Upper lobe of left lung (tissue), 6 donors: ENCODE results near the gene PRF1. TPM values are rescaled to one million over a fixed set of nuclear protein-coding genes. Genes with fewer than 3 reads are reported as not detected.
A peak's percentile ranks its signal among the peaks of the same experiment; 100 is the strongest.

Source experiments
- ATAC-seq, 2 donors: fragments of 200-7000 bp; cut with Tn5 transposase; one replicate each; pipeline ENCODE4 v1.9.1; 2022; ENCODE audit warnings: mild to moderate bottlenecking in 2 of 2, moderate library complexity in 2 of 2; ENCODE audit not compliant: low FRiP score in 2 of 2
- DNase-seq, 2 donors: peaks; one replicate each; pipeline ENCODE4 v3.0.0-alpha.2; 2019 to 2020
- H3K27ac ChIP-seq, 4 donors: fragments of 200-600 bp; sonication (generic); one replicate each; pipeline ENCODE4 v1.5.1; 2016 to 2019
- H3K27me3 ChIP-seq, 4 donors: fragments of 200-600 bp; sonication (generic); one replicate each; pipeline ENCODE4 v1.5.1; 2017 to 2019
- H3K36me3 ChIP-seq, 4 donors: fragments of 200-600 bp; sonication (generic); one replicate each; pipeline ENCODE4 v1.5.1; 2016 to 2019
- H3K4me1 ChIP-seq, 4 donors: fragments of 200-600 bp; sonication (generic); one replicate each; pipeline ENCODE4 v1.5.1; 2018 to 2019
- H3K4me3 ChIP-seq, 4 donors: fragments of 200-600 bp; sonication (generic); one replicate each; pipeline ENCODE4 v1.5.1; 2017 to 2019; ENCODE audit warnings: mild to moderate bottlenecking in 2 of 4, moderate library complexity in 1 of 4
- H3K9me3 ChIP-seq, 4 donors: fragments of 200-600 bp; sonication (generic); one replicate each; pipeline ENCODE4 v1.5.1; 2018 to 2019
- EP300 ChIP-seq, 4 donors: sonication (generic); formaldehyde crosslinking; IDR thresholded peaks; one replicate each; pipeline ENCODE4 v1.5.1; 2017; ENCODE audit warnings: antibody characterized with exemption in 4 of 4, control low read depth in 2 of 4
- POLR2A ChIP-seq, 4 donors: fragments of 450-650 bp; IDR thresholded peaks; one replicate each; pipeline ENCODE4 v1.5.1; 2016 to 2017; ENCODE audit warnings: antibody characterized with exemption in 4 of 4, mild to moderate bottlenecking in 2 of 4
- POLR2AphosphoS5 ChIP-seq, 2 donors: sonication (generic); formaldehyde crosslinking; IDR thresholded peaks; one replicate each; pipeline ENCODE4 v1.5.1; 2017; ENCODE audit warnings: antibody characterized with exemption in 2 of 2
- WGBS, 2 donors: methylation state at CpG; one replicate each; pipeline ENCODE4 v1.1.5; 2017 to 2018; 5-methylcytosine and 5-hydroxymethylcytosine counted together
- total RNA-seq, 6 donors: library from RNA; depleted of rRNA in 4 of 6; stranded (reverse); fragments of >200 nt in 4 of 6; gene quantifications; one replicate each; pipeline versions ENCODE4 v1.1.0 to v1.2.1, GENCODE V29; 2016 to 2021
- TF ChIP-seq, protein P1 (sequence below), 6 experiments: fragments of 450-650 bp in 4 of 6; fragments of 200-600 bp in 2 of 6; sonication (generic) in 2 of 6; IDR thresholded peaks; one replicate each; pipeline ENCODE4 v1.5.1; 2016 to 2019; ENCODE audit warnings: antibody characterized with exemption in 6 of 6
- donor health status: DM: no; HTN: no; CAD: no; lungs with moderate emphysema.
- donor health status: DM: no; HTN: yes; CAD: no; lungs with severe emphysema.

Gene PRF1
- total RNA-seq, 6 donors from 2014 or later: 6.3 to 26.9 (median 15.9) TPM

DNA sequence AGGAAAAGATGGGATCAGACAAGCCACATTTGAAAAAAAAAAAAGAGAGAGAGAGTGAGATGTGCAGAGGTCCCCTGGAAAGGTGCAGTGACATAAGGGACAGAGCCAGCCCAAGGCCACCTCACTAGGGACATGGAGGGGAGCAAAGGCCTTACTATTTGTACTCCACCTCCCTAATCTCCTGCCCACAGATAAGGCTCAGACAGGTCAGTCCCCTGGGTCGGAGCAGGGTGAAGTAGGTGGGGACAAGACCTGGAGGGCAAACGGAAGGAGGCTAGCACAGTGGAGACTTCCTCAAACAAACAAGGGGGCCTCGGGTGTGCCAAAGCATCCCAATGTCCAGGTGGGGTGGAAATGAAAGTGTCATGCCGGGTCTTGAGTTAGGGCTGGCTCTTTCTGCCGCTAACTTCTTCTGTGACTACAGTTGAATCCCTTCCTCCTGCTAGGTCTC, 7.0 kb downstream of the PRF1 start:
- 75 to 90% methylated on average over 5 of the region's 5 CpGs for WGBS, 2 donors
- DNase-seq: peak in 1 of 2 donors; percentile 10
- H3K9me3 ChIP-seq: no peaks in the 10 kb centered on the region

DNA sequence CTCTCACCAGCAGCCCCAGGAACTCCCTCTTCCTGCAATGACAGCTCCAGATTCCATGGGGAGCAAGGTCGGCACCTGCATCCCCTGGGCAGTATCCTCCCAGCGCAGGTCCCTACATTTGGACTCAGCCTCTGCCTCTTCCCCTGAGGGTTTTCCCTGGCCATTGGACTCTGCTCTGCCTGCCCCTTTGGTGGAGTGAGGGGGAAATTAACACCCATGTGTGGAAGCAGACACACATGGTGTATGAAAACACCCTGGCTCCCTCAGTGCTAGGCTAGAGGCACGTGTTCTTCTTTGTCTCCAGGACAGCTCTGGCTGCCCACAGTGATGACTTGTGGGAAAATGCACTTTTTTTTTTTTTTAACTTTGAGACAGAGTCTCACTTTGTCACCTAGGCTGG, 8.4 kb downstream of the PRF1 start:
- ATAC-seq (no peak), DNase-seq (peak in 1 of 2 donors; percentile 20)
- Histone ChIP-seq H3K27me3 (no peaks in the 10 kb centered on the region), H3K4me1 (peaks cover 4 to 21% (median 14%) of the 10 kb centered on the region in 4 donors), H3K9me3 (no peaks in the 10 kb centered on the region), H3K27ac (no peak overlapping the region), H3K4me3 (no peak overlapping the region), H3K36me3 (no peaks in the 10 kb centered on the region)
- TF ChIP-seq POLR2A (IDR thresholded peaks at IDR 0.05): no peak
- TF ChIP-seq POLR2AphosphoS5 (IDR thresholded peaks at IDR 0.05): no peak
- TF ChIP-seq, protein P1, sequence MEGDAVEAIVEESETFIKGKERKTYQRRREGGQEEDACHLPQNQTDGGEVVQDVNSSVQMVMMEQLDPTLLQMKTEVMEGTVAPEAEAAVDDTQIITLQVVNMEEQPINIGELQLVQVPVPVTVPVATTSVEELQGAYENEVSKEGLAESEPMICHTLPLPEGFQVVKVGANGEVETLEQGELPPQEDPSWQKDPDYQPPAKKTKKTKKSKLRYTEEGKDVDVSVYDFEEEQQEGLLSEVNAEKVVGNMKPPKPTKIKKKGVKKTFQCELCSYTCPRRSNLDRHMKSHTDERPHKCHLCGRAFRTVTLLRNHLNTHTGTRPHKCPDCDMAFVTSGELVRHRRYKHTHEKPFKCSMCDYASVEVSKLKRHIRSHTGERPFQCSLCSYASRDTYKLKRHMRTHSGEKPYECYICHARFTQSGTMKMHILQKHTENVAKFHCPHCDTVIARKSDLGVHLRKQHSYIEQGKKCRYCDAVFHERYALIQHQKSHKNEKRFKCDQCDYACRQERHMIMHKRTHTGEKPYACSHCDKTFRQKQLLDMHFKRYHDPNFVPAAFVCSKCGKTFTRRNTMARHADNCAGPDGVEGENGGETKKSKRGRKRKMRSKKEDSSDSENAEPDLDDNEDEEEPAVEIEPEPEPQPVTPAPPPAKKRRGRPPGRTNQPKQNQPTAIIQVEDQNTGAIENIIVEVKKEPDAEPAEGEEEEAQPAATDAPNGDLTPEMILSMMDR (IDR thresholded peaks at IDR 0.05): no peak
- no peak for TF ChIP-seq EP300 (IDR thresholded peaks at IDR 0.05)
- 75 to 91% methylated on average over 2 to 3 of the region's 3 CpGs for WGBS, 2 donors

More for the DNA sequence above, 7.0 kb downstream of the PRF1 start:
- H3K4me1 ChIP-seq: peaks cover 0 to 11% (median 7%) of the 10 kb centered on the region in 4 donors
- no peaks in the 10 kb centered on the region for H3K27me3 ChIP-seq
- ATAC-seq: no peak
- no peak overlapping the region for H3K4me3 ChIP-seq
- TF ChIP-seq POLR2AphosphoS5 (IDR thresholded peaks at IDR 0.05) (no peak), POLR2A (IDR thresholded peaks at IDR 0.05) (no peak), EP300 (IDR thresholded peaks at IDR 0.05) (no peak)
- TF ChIP-seq, protein P1 (IDR thresholded peaks at IDR 0.05): no peak
- H3K27ac ChIP-seq: no peak overlapping the region
- H3K36me3 ChIP-seq: no peaks in the 10 kb centered on the region

DNA sequence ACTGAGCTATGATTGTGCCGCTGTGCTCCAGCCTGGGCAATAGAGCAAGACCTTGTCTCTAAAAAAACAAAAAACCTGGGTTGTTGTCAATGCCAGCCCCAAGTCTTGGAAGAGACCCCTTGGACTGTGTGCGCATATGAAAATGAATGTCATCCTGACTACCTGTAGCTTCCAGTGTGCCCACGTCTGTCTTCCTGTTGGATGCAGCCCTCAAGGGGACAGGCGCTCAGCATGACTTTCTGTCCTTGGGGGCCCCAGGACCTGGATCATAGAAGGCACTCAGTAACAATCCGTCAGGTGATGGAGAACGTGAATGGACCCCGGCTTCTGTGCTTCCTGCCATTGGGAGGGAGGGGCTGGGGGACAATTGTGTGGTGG, 9.0 kb downstream of the PRF1 start:
- DNase-seq (peak in 1 of 2 donors; percentile 14), ATAC-seq (no peak)
- Histone ChIP-seq H3K9me3 (no peaks in the 10 kb centered on the region), H3K4me1 (peaks cover 4 to 25% (median 14%) of the 10 kb centered on the region in 4 donors), H3K27ac (no peak overlapping the region), H3K36me3 (no peaks in the 10 kb centered on the region), H3K4me3 (no peak overlapping the region), H3K27me3 (no peaks in the 10 kb centered on the region)
- no peak for TF ChIP-seq EP300 (IDR thresholded peaks at IDR 0.05)
- no peak for TF ChIP-seq POLR2AphosphoS5 (IDR thresholded peaks at IDR 0.05)
- TF ChIP-seq, protein P1 (IDR thresholded peaks at IDR 0.05): no peak
- 81 to 88% methylated on average over 7 of the region's 7 CpGs for WGBS, 2 donors

DNA sequence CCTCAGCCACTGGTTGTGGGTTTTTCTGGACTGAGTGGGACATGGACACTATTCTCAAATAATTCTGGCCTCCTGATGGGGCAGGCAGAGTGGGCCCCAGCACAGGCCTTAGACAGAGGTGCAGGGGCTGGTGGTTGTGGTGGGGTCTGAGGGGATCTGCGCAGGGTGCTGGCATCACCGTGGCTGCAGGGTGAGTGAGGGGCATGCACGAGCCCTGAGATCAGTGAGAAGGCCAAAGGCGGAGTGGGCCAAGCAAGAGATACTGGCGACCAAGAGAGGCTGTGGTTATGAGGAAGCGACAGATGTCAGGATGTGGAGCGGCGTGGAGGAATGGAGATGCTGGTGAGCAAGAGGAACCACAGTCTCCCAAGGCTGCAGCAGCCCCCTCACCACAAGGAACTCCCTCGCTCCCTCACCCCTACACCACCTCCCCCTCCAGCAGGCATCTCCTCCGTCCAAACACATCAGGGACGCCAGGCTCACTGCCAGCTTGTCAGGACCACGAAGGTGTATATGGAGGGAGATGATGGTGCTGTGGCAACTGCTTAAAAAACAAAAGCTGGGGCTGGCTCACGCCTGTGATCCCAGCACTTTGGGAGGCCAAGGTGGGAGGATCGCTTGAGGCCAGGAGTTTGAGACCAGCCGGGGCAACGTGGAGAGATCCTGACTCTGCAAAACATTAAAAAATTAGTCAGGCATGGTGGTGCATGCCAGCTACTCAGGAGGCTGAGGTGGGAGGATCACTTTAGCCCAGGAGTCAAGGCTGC, 9.6 kb downstream of the PRF1 start:
- TF ChIP-seq EP300 (IDR thresholded peaks at IDR 0.05): no peak
- peak in 1 of 2 donors; percentile 18 for DNase-seq

DNA sequence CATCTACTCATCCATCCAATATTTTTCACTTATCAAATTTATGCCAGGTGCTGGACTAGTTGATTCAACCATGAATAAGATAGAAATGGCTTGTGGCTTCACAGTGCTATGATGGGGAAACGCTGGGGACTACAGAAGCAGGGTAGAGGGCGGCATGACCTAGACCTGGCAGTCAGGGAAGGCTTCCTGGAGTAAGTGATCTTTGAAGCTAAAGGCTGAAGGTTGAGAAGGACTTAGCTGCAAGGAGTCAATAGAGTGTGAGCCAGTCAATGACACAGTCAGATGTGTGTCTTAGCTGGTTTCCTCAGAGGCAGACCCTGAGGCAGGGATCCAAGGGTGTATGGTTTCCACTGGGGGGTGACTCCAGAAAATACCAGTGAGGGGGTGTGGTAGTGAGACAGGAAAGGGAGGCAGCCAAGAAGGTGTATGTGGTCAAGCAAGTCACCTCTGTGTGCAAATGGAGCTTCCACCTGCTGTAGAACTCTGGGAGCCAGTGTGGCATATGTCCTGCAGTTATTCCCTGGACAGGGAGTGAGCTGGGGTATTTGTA, 10.3 kb downstream of the PRF1 start:
- TF ChIP-seq EP300 (IDR thresholded peaks at IDR 0.05) (no peak), POLR2AphosphoS5 (IDR thresholded peaks at IDR 0.05) (no peak), POLR2A (IDR thresholded peaks at IDR 0.05) (no peak)
- TF ChIP-seq, protein P1 (IDR thresholded peaks at IDR 0.05): no peak
- peaks cover 4 to 25% (median 14%) of the 10 kb centered on the region in 4 donors for H3K4me1 ChIP-seq
- H3K4me3 ChIP-seq: no peak overlapping the region
- no peaks in the 10 kb centered on the region for H3K27me3 ChIP-seq
- H3K9me3 ChIP-seq: no peaks in the 10 kb centered on the region
- DNase-seq (peak in 1 of 2 donors; percentile 4), ATAC-seq (no peak)
- WGBS, 2 donors: 81 to 91% methylated on average over 2 of the region's 2 CpGs
- H3K36me3 ChIP-seq: no peaks in the 10 kb centered on the region
- no peak overlapping the region for H3K27ac ChIP-seq

More for the DNA sequence above, 9.6 kb downstream of the PRF1 start:
- H3K27me3 ChIP-seq: no peaks in the 10 kb centered on the region
- H3K4me1 ChIP-seq: peaks cover 4 to 25% (median 14%) of the 10 kb centered on the region in 4 donors
- H3K36me3 ChIP-seq: no peaks in the 10 kb centered on the region
- WGBS, 2 donors: 70 to 79% methylated on average over 16 of the region's 16 CpGs
- H3K4me3 ChIP-seq: no peak overlapping the region
- no peak for ATAC-seq
- H3K9me3 ChIP-seq: no peaks in the 10 kb centered on the region
- H3K27ac ChIP-seq: no peak overlapping the region
